H9 (cell line): Measurements from ENCODE around the gene CD68. TPM values are rescaled to one million over a fixed set of nuclear protein-coding genes. Genes with fewer than 3 reads are reported as not detected.

Experiments used
- DNase-seq: peaks from one replicate; pipeline ENCODE4 v3.0.0-alpha.2; 2017
- H2AFZ ChIP-seq: one replicate; pipeline ENCODE4 v1.6.1; 2013; ENCODE audit warnings: mild to moderate bottlenecking, low read length, control low read depth, moderate library complexity
- H2AK5ac ChIP-seq: 2 replicates; pipeline ENCODE4 v1.6.1; 2013; ENCODE audit warnings: low read length, control low read depth, mixed read lengths; ENCODE audit not compliant: insufficient read length
- H2BK120ac ChIP-seq: one replicate; pipeline ENCODE4 v1.6.1; 2013; ENCODE audit warnings: low read depth, mild to moderate bottlenecking, low read length, control low read depth, inconsistent platforms; ENCODE audit not compliant: poor library complexity, severe bottlenecking
- H2BK12ac ChIP-seq: 2 replicates; pipeline ENCODE4 v1.6.1; 2013; ENCODE audit warnings: low read length, control low read depth, mixed read lengths, low read depth; ENCODE audit not compliant: insufficient read length
- H2BK15ac ChIP-seq: 2 replicates; pipeline ENCODE4 v1.6.1; 2013; ENCODE audit warnings: low read depth, low read length, control low read depth
- H2BK20ac ChIP-seq: one replicate; pipeline ENCODE4 v1.6.1; 2013; ENCODE audit warnings: low read depth, mild to moderate bottlenecking, low read length, control low read depth, inconsistent platforms; ENCODE audit not compliant: poor library complexity, severe bottlenecking
- H2BK5ac ChIP-seq: 2 replicates; pipeline ENCODE4 v1.6.1; 2013; ENCODE audit warnings: low read length, control low read depth, mixed read lengths; ENCODE audit not compliant: insufficient read length
- H3K14ac ChIP-seq: 2 replicates; pipeline ENCODE4 v1.6.1; 2013; ENCODE audit warnings: low read length, control low read depth; ENCODE audit not compliant: insufficient read depth
- H3K18ac ChIP-seq: 2 replicates; pipeline ENCODE4 v1.6.1; 2013; ENCODE audit warnings: low read depth, mild to moderate bottlenecking, mixed read lengths, low read length, control low read depth; ENCODE audit not compliant: insufficient read length
- H3K23ac ChIP-seq: 2 replicates; pipeline ENCODE4 v1.6.1; 2013; ENCODE audit warnings: low read length, control low read depth, mixed read lengths, low read depth; ENCODE audit not compliant: insufficient read length
- H3K23me2 ChIP-seq: 2 replicates; pipeline ENCODE4 v1.6.1; 2013; ENCODE audit warnings: low read depth, mild to moderate bottlenecking, mixed read lengths, low read length, control low read depth; ENCODE audit not compliant: insufficient read length, poor library complexity, severe bottlenecking
- H3K27ac ChIP-seq: 2 replicates; pipeline ENCODE4 v1.5.1; 2013; ENCODE audit warnings: low read length, control low read depth, mixed read lengths, low read depth; ENCODE audit not compliant: insufficient read length
- H3K27me3 ChIP-seq: 2 replicates; pipeline ENCODE4 v1.6.1; 2013; ENCODE audit warnings: low read length, control low read depth, inconsistent platforms; ENCODE audit not compliant: insufficient read depth
- H3K4ac ChIP-seq: 2 replicates; pipeline ENCODE4 v1.6.1; 2013; ENCODE audit warnings: low read depth, mild to moderate bottlenecking, control low read depth, inconsistent platforms, low read length, moderate library complexity
- H3K4me1 ChIP-seq: 2 replicates; pipeline ENCODE4 v1.6.1; 2013; ENCODE audit warnings: low read length, control low read depth, inconsistent platforms; ENCODE audit not compliant: insufficient read depth
- H3K4me2 ChIP-seq: 2 replicates; pipeline ENCODE4 v1.6.1; 2013; ENCODE audit warnings: low read length, control low read depth, mixed read lengths; ENCODE audit not compliant: insufficient read length, insufficient read depth
- H3K56ac ChIP-seq: 2 replicates; pipeline ENCODE4 v1.6.1; 2013; ENCODE audit warnings: low read depth, mild to moderate bottlenecking, mixed read lengths, low read length, control low read depth; ENCODE audit not compliant: insufficient read length
- H3K79me1 ChIP-seq: 2 replicates; pipeline ENCODE4 v1.6.1; 2013; ENCODE audit warnings: low read depth, mild to moderate bottlenecking, moderate library complexity, low read length, control low read depth, inconsistent platforms; ENCODE audit not compliant: insufficient read depth, poor library complexity, severe bottlenecking
- H3K79me2 ChIP-seq: 2 replicates; pipeline ENCODE4 v1.6.1; 2013; ENCODE audit warnings: low read length, control low read depth, inconsistent platforms; ENCODE audit not compliant: insufficient read depth
- H3K9ac ChIP-seq: 2 replicates; pipeline ENCODE4 v1.6.1; 2013; ENCODE audit warnings: low read length, control low read depth, mixed read lengths; ENCODE audit not compliant: insufficient read length; ENCODE audit errors: extremely low read depth
- H3K9me3 ChIP-seq: one replicate; pipeline ENCODE4 v1.6.1; 2013; ENCODE audit warnings: low read depth, low read length, inconsistent platforms; ENCODE audit not compliant: control insufficient read depth
- H3T11ph ChIP-seq: one replicate; pipeline ENCODE4 v1.6.1; 2013; ENCODE audit warnings: mild to moderate bottlenecking, low read length, control low read depth, inconsistent platforms
- H4K20me1 ChIP-seq: one replicate; pipeline ENCODE4 v1.6.1; 2013; ENCODE audit not compliant: control insufficient read depth, insufficient read length, insufficient read depth
- H4K5ac ChIP-seq: 2 replicates; pipeline ENCODE4 v1.6.1; 2013; ENCODE audit warnings: low read depth, mild to moderate bottlenecking, mixed read lengths, low read length, control low read depth; ENCODE audit not compliant: insufficient read length
- H4K8ac ChIP-seq: replicated peaks from 2 replicates; pipeline ENCODE4 v1.6.1; 2013; ENCODE audit warnings: low read length, control low read depth, mixed read lengths, low read depth; ENCODE audit not compliant: insufficient read length
- H4K91ac ChIP-seq: 2 replicates; pipeline ENCODE4 v1.6.1; 2013; ENCODE audit warnings: low read depth, mild to moderate bottlenecking, moderate library complexity, mixed read lengths, low read length, control low read depth; ENCODE audit not compliant: insufficient read length
- H3K27ac Mint-ChIP-seq, 3 experiments: 2 replicates in 2 of 3; 3 replicates in 1 of 3; pipeline ENCODE4 v1.8.0; 2020 to 2021; ENCODE audit warnings: mixed read lengths in 3 of 3, mild to moderate bottlenecking in 1 of 3, moderate library complexity in 1 of 3
- H3K27me3 Mint-ChIP-seq: 2 replicates; pipeline ENCODE4 v1.8.0; 2021; ENCODE audit warnings: low read depth, mild to moderate bottlenecking, moderate library complexity, mixed read lengths
- H3K36me3 Mint-ChIP-seq, 3 experiments: 2 replicates in 2 of 3; 3 replicates in 1 of 3; pipeline ENCODE4 v1.8.0; 2020 to 2021; ENCODE audit warnings: low read depth in 3 of 3, mixed read lengths in 3 of 3; ENCODE audit not compliant: insufficient read depth in 1 of 3
- H3K4me1 Mint-ChIP-seq, 2 experiments: 2 replicates each; pipeline ENCODE4 v1.8.0; 2020; ENCODE audit warnings: mixed read lengths in 2 of 2
- H3K4me3 Mint-ChIP-seq, 2 experiments: 2 replicates in 1 of 2; 3 replicates in 1 of 2; pipeline ENCODE4 v1.8.0; 2020 to 2021; ENCODE audit warnings: mild to moderate bottlenecking in 2 of 2, mixed read lengths in 2 of 2, moderate library complexity in 1 of 2
- H3K9me3 Mint-ChIP-seq, 2 experiments: 2 replicates in 1 of 2; 3 replicates in 1 of 2; pipeline ENCODE4 v1.8.0; 2020; ENCODE audit warnings: mild to moderate bottlenecking in 2 of 2, mixed read lengths in 2 of 2, moderate library complexity in 1 of 2
- CTCF ChIP-seq: fragments of 200-600 bp; sonication (generic); conservative IDR thresholded peaks from 3 replicates; pipeline ENCODE4 v1.8.0; 2021; ENCODE audit warnings: antibody characterized with exemption, mild to moderate bottlenecking
- WGBS: extraction: QIAGEN DNeasy Blood & Tissue Kit; methylation state at CpG from one replicate; pipeline ENCODE4 v1.1.7; 2013; ENCODE audit warnings: missing lambda C conversion rate, low lambda C conversion rate, mixed read lengths; ENCODE audit not compliant: insufficient read length; ENCODE audit errors: extremely low coverage; 5-methylcytosine and 5-hydroxymethylcytosine counted together
- total RNA-seq: library from RNA; stranded (reverse); gene quantifications from 2 replicates; pipeline ENCODE4 v1.2.1, GENCODE V29; 2021

The CD68 gene
- total RNA-seq, 1 experiment from 2014 or later: 0.42 TPM

DNA sequence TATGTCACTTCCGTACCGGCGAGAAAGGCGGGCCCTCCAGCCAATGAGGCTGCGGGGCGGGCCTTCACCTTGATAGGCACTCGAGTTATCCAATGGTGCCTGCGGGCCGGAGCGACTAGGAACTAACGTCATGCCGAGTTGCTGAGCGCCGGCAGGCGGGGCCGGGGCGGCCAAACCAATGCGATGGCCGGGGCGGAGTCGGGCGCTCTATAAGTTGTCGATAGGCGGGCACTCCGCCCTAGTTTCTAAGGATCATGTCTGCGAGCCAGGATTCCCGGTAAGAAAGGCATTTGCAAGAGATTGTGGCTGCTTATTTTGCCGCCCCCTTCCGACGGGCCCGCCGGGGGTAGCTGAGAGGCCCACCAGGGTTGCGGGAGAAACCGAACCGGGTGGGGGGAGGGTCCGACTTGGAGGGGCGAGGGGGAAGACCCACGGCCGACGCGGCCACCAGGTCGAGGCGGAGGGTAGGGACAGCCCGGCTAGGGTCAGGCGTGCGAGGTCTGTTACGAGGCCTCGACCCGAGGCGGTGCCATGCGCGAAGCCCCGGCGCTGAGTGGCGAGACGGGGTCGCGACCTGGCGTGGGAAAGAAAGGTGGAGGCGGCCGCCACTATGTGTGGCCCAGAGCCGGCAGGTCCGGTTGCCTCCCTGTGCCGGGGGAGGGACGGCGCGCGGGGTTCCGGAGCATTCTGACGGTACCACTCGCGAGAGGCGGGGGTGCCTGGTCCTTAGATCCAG, 6.7 kb upstream of the CD68 start:
- Histone ChIP-seq H3K4ac (peak overlapping the region; percentile 64; the same call in 1 of the 2 replicates), H2BK12ac (no peak overlapping the region), H3K18ac (peak overlapping the region; percentile 90), H3K4me2 (peak overlapping the region; percentile 88), H3K27ac (peak overlapping the region; percentile 31), H3K9me3 (no peaks in the 10 kb centered on the region), H4K5ac (no peak overlapping the region), H3K9ac (peak overlapping the region; percentile 96), H2BK20ac (no peak overlapping the region), H3K23me2 (peaks cover 5% of the 10 kb centered on the region), H3K23ac (no peak overlapping the region), H3T11ph (no peak overlapping the region), H2AK5ac (no peak overlapping the region), H4K20me1 (no peaks in the 10 kb centered on the region), H4K91ac (peak overlapping the region; percentile 60), H2BK5ac (peak overlapping the region; percentile 10), H2BK120ac (peak overlapping the region; percentile 61), H4K8ac (no peak overlapping the region), H3K14ac (peak overlapping the region; percentile 96), H3K27me3 (no peaks in the 10 kb centered on the region), H3K79me2 (peaks cover 21% of the 10 kb centered on the region; the same call in 1 of the 2 replicates), H3K56ac (no peak overlapping the region), H3K79me1 (peaks cover 2% of the 10 kb centered on the region), H2AFZ (no peak overlapping the region), H3K4me1 (peaks cover 4% of the 10 kb centered on the region; the same call in 1 of the 2 replicates), H2BK15ac (no peak overlapping the region)
- peak; percentile 100 for DNase-seq
- Mint-ChIP-seq H3K36me3 (peaks cover 65 to 89% (median 80%) of the 10 kb centered on the region in 3 experiments), H3K4me1 (peaks cover 35% of the 10 kb centered on the region in 2 experiments), H3K4me3 (peak overlapping the region; percentile 98), H3K27me3 (peaks cover 10% of the 10 kb centered on the region), H3K9me3 (peaks cover 3 to 7% of the 10 kb centered on the region in 2 experiments; a peak in 3 of 5 replicates), H3K27ac (peak overlapping the region; percentile 98 to 100 (median 99))
- WGBS: no CpG with 5 or more reads among the region's 73 CpGs
- no peak for TF ChIP-seq CTCF
